ELF-1 (cell line): Measurements from ENCODE around the gene ENDOV.
A peak's percentile ranks its signal among the peaks of the same experiment; 100 is the strongest.
"Not testable (repeated sequence)": the region's sequence is repeated elsewhere in the genome, so short reads cannot be mapped to it uniquely, and the experiment has no call there.

Experiments used
- DNase-seq: peaks from one replicate; pipeline ENCODE4 v3.0.0-alpha.2; 2016; ENCODE audit warnings: low read depth, low spot score

The ENDOV gene

DNA sequence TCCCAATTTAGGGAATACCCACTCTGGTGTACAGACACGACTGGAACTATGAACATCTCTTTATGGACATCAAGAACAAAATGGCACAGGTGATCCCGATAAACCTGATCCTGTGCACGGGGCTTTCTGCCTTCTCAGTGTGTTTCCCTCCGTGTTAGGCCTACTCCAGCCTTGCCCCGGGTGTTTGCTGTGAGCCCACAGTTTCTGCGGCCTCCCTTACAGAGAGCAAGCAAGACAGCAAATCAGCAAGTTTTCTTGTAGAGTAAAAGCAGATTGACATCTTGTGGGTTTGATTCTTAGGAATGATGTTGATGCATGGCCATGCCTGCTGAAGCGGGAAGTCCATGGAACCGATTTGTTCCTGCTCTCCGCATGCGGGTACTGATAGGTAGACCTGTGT, 26.4 kb upstream of the ENDOV start:
- no peak for DNase-seq

DNA sequence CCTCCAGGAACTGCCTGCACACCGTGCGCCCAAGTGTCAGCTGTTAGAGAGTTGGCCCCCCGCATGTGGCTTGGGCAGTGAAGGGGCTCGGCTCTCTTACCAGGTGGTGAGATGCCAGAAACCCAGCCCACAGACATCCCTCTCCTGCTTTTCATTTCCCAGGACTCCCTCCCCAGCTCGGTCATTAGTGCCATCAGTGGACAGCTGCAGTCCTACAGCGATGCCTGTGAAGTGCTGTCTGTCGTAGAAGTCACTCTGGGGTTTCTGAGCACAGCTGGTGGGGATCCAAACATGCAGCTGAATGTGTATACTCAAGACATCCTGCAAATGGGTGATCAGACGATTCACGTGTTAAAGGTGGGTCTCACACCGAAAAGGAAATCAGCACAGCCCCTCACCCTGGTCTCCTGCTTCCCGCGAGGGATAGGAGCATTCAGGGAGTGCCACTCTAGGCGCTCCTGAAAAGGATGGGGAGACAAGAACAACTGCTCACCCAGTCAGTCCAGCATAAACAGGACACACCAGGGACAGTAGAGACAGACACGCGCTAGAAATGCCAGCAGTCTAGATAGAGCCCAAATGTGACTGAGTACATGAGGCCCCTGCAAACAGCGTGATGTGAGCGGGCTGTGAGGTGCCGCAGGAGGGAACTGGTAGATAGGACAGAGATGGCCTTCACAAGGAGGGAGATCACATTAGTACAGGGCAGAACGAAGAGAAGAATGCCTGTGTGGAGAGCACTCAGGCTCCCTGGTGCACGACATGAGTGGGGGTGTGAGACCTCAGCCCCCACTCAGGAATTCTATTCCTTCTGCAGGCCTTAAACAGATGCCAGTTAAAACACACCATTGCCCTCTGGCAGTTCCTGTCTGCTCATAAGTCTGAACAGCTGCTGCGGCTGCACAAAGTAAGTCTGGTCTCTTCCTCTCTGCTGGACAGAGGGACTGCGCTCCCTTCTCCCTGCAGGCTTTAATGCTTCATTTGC, 25.7 kb upstream of the ENDOV start:
- no peak for DNase-seq

DNA sequence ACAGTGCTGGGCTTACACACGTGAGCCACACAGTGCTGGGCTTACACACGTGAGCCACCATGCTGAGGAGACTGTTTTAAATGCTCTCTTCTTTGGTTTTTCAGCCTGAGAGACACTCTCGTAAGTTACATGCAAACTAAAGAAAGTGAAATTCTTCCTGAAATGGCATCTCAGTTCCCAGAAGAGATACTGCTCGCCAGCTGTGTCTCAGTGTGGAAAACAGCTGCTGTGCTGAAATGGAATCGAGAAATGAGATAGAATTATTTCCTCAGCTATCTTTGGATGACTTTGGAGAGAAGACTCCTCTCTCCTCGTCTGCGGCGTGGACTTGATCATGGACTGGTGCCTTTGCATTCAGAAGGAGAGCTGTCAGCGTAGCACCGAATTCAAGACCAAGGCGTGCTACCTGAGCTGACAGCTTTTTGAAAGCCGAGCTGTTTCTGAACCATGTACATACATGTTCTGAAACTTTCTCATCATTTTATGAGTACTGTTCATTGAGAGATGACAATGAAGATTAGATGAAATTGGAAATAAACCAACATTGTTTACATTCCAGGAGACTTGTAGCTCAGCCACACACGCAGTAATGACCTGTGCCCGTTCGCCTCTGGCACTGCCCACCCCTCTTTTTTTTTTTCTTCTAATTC, 21.6 kb upstream of the ENDOV start:
- no peak for DNase-seq

DNA sequence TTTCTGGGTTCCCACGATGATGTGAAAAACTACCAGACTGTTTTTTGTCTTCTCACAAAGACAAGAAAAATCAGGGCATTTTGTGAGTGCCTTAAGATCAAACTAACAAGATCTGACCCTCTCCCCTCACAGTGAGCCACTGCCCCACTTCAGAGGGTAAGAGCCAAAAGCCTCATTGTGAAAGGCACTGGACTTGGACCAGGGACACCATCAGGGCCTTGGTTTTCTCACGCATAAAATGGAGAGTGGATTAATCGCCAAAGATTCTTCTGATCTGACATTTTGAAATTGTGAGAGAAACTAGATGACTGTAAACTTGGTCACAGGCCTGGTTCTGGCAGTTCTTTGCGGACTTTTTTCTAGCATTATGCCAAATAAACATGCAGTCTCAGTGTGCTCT, 21.0 kb upstream of the ENDOV start:
- no peak for DNase-seq

DNA sequence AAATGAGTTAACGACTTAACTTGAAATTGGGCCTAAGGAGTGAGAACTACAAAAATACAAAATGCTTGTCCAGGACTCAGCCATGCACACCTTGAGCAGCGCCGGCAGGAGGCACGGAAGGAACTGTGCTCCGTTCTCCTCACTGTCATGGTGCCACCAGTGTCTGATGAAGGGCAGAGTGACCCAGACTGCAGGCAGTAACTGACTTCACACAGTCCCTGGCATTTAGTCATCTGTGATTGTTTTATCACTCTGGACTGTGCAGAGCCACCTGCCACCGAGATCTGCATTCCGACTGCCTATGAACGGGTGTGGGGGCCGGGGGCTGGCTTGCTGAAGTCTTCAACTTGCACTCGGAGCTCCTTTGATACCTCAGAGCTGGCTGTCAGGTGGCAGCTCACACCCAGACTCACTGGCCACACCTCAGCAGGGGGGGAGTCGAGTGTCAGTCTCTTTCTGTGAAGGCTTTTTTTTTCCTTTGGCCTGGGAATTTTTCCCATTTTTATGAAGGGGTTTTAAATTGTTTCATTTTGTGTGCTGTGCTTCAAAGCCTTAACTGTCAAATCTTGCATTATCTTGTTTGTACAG, 20.2 kb upstream of the ENDOV start:
- no peak for DNase-seq

DNA sequence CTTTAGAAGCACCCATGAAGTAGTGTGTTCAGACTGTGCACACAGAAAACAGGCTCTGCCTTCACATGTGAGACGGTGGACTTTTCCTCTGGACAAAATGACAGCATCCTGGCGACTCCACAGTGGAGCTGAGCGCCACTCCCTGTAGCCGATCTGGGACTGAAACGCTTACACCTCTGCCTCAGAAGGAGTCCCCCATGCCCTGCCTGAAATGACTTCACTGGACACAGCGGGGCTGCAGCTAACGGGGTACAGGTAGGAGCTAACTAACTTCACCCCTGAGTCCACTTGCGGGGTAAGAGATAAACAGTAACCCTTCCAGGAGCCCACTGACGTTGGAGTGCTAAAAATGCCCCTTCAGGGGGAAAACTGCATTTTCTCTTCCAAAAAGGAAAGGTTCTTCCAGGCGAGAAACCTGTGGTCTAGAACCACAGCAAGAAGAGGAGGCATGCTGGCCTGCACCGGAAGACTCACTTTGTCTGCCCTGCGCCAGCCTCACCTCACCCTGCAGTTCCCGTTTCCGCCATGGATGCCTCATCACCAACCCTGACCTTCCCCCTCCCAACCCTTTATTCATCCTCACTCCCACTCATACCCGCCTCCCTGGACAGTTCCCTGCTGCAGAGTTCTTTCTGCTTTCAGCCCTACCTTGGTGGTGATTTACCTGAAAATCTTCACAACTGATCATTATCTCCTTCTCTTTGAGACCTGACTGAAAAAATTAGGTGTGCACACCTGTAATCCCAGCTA, 19.4 kb upstream of the ENDOV start:
- peak; percentile 24 for DNase-seq

DNA sequence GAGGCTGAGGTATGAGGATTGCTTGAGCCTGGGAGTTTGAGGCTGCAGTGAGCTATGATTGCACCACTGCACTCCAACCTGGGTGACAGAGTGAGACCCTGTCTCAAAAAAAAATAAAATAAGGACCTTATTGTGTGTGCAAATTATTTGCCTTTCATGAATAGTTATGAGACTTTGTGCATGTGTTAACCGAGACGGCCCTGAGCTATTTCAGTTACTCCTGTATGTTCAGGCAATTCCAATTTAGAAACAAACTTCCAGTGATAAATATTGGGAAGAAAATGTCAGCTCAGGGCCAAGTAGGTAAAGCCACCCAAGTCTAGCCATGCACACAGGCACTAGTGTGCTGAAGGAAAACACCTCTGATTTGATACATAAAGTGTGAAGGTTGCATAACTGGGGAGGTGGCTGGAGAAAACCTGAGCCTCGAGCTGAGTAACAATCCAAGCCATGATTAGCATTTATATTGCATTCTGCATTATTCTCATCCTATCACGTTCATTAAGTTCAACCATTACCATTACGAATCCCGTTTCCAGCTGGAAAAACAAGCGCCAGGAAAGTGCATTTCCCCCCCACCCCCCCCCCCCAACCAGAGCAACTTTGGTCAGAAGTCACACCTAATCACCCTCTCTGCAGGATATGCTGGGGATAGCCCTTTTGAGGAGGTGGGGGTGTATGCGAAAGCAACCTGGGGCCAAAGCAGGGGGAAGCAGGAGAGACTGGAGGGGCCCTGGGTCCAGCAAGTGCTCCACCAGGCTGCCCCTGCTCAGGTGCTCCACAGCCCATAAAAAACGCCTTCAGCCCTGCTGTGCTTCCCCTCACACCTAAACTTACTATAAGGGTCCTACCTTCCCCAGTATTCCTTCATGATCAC, 18.6 kb upstream of the ENDOV start:
- DNase-seq, result no peak

DNA sequence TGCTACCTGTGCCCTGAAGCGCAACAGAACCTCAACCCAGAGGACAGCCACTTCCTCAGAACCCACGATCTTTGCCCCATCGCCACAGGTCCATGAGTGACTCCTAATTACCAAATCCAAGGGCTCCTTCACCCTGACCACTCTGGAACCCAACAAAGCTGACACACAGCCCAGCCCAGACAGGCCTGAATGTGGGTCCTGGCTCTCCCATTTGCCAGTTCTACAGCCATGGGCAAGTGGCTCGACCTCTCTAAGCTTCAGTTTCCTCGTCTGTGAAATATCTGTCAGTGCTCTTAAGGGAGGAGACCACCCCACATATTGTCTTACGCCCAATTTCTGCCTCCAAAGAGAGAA, 18.0 kb upstream of the ENDOV start:
- DNase-seq, result no peak

DNA sequence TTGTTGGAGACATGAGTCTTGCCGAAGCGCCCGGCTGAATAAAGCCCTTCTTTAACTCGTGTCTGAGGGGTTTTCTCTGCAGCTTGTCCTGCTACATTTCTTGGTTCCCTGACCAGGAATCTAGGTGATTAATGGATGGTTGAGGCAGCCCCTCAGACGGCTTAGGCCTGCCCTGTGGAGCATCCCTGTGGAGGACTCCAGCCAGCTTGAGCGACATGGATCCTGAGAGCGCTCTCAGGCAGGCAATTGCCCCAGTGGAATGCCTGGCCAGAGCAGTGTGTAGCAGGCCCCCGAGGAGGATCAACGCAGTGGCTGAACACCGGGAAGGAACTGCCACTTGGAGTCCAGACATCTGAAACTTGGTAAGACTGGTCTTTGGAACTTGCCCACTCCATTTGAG, 17.3 kb upstream of the ENDOV start:
- peak; percentile 32 for DNase-seq

DNA sequence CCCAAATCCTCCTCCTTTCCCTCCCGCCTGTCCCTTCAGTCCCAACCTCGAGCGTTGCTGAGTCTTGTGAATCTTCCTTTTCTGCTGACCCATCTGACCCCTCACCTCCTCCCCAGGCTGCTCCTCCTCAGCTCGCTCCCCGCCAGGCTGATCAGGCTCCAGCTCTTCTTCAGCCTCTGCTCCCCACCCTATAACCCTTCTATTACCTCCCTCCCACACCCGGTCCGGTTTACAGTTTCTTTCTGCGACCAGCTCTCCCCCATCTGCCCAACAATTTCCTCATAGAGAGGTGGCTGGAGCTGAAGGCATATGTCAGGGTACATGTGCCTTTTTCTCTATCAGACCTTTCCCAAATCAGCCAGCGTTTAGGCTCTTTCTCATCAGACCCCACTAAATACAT, 13.9 kb upstream of the ENDOV start:
- not testable (repeated sequence) for DNase-seq

DNA sequence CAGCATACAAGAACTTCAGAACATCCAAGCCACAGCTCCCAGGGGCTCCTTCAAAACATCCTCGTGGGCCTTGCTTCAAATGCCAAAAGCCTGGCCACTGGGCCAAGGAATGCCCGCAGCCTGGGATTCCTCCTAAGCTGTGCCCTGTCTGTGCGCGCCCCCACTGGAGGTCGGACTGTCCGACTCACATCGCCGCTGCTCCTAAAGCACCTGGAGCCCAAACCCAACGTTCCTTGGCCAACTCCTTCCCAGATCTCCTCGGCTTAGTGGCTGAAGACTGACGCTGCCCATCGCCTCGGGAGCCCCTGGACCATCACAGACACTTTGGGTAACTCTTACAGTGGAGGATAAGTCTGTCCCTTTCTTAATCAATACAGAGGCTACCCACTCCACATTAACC, 12.9 kb upstream of the ENDOV start:
- not testable (repeated sequence) for DNase-seq

DNA sequence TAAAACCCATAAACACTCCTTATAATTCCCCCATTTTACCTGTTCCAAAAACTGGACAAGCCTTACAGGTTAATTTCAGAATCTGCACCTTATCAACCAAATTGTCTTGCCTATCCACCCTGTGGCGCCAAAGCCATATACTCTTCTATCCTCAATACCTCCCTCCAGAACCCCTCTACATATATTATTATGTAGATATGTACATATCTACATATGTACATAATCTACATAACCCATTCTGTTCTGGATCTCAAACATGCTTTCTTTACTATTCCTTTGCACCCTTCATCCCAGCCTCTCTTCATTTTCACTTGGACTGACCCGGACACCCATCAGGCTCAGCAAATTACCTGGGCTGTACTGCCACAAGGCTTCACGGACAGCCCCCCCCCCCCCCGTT, 12.0 kb upstream of the ENDOV start:
- DNase-seq, result no peak

DNA sequence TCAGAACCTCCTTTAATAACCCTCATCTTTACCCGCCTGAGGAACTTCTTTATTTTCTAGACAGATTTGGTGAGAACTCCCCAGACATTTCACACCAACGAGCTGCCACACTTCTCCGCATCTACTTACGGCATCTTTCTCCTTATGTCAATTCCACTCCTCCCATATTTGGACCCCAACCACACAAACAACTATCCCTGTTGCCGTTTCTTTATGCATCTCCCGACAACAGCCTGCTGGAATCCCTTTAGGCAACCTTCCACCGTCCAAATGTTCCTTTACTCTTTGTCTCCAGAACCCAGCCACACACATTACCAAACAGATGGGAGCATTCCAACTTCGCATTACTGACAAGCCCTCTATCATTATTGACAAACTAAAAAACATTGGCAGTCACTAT, 8.8 kb upstream of the ENDOV start:
- no peak for DNase-seq

DNA sequence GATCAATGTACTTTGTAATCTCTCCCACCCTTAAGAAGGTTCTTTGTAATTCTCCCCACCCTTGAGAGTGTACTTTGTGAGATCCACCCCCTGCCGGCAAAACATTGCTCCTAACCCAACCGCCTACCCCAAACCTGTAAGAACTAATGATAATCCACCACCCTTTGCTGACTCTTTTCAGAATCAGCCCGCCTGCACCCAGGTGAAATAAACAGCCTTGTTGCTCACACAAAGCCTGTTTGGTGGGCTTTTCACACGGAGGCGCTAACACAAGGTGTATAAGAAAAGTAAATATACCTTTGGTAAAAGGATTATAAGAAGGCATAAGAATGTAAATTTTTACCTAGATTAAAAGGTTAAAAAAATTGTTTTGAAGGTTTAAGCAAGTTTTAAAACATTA, 7.0 kb upstream of the ENDOV start:
- DNase-seq, result peak; percentile 57

DNA sequence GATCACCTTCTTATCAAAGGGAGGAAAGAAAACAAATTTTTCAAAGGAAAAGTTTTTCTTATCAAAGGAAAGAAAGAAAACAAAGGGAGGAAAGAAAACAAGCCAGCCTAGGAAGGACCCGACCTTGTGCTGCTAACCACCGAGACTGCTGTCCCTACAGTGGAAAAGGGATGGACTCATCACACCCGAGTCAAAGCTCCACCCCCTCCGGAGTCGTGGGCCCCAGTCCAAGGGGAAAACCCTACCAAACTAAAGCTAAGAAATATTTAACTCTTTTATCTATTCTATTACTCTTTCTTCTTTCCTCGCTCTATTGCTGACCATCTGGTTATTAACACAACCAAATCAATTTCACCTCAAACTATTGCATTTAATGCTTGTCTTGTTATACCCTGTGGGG, 6.1 kb upstream of the ENDOV start:
- DNase-seq, result no peak

DNA sequence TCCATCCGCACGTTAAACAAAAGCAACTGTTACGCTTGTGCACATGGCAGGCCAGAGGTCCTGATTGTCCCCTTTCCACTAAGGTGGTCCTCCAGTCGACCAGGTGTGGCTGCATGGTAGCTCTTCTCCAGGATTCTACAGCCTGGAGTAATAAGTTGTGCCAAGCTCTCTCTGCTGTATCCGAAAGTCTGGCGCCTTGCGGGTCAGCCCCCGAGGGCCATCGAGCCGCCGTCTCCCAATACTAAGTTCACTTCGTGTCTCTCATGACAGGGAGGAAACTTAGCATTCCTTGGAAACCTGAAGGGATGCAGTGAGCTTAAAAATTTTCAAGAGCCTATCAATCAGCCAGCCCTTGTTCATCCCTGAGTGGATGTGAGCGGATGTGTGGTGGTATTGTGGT, 5.3 kb upstream of the ENDOV start:
- no peak for DNase-seq

DNA sequence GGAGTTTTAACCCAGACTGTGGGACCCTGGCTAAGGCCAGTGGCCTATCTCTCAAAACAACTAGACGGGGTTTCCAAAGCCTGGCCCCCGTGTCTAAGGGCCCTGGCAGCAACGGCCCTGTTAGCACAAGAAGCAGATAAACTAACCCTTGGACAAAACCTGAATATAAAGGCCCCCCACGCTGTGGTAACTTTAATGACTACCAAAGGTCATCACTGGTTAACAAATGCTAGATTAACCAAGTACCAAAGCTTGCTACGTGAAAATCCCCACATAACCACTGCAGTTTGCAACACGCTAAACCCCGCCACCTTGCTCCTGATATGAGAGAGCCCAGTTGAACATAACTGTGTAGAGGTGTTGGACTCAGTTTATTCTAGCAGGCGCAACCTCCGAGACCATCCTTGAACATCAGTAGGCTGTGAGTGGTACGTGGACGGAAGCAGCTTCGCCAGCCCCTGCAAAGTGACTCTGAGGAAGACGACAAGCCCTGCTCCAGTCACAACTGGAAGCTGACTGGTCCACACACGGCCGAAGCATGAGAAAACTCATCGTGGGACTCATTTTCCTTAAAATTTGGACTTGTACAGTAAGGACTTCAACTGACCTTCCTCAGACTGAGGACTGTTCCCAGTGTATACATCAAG, 4.4 kb upstream of the ENDOV start:
- not testable (repeated sequence) for DNase-seq

DNA sequence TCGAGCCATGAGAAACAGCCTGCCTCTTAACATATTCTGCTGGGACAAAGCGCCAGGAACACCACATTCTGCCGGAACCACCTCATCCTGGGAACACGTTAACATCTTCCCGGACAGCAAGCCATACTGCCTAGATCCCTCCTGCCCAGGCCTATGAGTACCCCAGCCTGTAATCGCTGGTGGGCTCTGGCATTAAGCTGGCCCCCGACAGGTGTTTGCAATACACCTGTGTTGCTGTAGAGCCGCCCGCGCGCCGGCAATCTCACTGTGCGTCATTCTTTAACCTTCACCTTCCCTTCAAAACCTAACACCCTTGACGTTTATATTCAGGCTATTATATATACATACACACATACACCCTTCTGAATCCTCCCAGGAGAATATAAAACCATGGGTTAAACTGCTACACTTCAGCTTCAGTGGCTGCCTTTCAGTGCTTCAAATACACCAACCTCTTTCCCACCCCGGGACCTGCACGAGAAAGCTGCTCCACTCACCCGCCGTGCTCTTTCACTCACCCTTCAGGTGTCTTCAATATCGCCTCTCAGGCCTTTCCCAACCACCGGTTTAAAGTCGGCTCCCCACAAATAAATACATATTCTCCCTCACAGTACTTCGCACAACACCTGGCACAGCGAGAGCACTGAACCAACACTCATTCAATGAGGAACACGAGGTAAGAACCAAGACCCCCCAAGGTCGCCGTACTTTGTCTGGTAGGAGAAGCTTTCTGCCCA, 1.0 kb upstream of the ENDOV start:
- DNase-seq, result no peak

DNA sequence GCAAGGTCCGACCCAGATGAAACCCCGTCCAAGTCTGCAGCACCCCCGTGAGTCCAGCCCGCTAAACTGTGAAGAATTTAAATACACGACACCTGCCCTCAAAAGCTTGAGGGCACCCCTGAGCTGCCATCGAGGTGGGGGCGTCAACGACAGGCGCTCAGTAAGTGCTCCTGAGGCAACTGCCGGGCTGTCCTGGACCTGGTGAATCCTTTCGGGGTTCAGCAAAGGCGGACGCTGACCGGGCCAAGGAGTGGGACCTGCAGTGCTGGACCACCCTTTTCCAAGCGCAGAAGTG, 512 bp upstream of the ENDOV start:
- no peak for DNase-seq

DNA sequence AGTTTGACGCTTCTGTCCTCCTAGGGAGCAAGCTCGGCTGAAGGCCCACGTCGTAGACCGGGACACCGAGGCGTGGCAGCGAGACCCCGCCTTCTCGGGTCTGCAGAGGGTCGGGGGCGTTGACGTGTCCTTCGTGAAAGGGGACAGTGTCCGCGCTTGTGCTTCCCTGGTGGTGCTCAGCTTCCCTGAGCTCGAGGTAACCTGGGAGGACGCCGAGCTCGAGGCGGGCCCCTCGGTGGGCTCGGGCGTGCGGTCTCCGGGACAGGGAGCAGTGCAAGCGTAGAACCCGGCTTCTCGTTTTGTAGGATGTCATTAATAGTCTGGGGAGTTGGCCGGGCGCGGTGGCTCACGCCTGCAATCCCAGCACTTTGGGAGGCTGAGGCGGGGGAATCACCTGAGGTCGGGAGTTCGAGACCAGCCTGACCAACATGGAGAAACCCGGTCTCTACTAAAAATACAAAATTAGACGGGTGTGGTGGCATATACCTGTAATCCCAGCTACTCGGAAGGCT, 715 bp downstream of the ENDOV start:
- no peak for DNase-seq
